Cardiac fibroblast (primary cell): ENCODE data around the gene MAP4.
A peak's percentile ranks its signal among the peaks of the same experiment; 100 is the strongest.

ENCODE experiments used
- DNase-seq, 2 donors: peaks; one replicate each; pipeline versions ENCODE4 v3.0.0 to v3.0.0-alpha.2; 2010; ENCODE audit warnings: low read depth in 2 of 2
- H3K4me3 ChIP-seq, 2 donors: replicated peaks in 1 of 2; 1 replicate in 1 of 2; 2 replicates in 1 of 2; pipeline ENCODE4 v1.5.1; 2011; ENCODE audit warnings: low read depth in 2 of 2, low read length in 2 of 2, mild to moderate bottlenecking in 2 of 2, moderate library complexity in 1 of 2
- TF ChIP-seq, protein P1 (sequence below): IDR thresholded peaks from one replicate; pipeline ENCODE4 v1.5.1; 2011; ENCODE audit warnings: low read depth, mild to moderate bottlenecking, low read length, inconsistent platforms

Gene MAP4

DNA sequence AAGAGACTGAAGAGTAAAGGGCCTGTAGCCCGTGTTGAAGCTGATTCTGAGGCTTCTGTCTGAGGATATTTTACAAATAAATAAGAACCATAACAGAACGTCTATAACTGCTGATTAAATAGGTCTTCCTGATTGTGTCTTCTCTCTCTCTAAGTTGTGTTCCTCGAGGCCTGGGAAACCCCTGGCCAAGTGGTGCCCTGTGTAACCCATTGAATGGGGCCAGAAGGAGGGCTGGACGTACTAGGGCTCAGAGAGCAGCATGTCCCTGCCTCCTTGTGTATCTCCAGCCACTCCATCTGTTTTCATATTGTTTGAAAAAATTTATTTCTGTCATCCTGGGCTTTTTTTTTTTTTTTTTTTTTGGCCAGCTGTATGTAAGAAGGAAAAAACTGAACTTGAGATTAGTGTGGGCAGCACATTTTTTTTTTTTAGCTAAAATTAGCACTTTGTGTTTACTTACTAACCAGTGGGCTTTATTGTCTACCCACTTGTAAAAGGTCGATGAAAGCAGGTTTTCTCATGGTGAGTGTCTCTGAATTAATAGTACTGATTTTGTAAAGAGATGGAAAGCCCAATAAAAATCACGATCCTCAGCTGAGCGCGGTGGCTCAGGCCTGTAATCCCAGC, 202.6 kb downstream of the MAP4 start:
- TF ChIP-seq, protein P1, sequence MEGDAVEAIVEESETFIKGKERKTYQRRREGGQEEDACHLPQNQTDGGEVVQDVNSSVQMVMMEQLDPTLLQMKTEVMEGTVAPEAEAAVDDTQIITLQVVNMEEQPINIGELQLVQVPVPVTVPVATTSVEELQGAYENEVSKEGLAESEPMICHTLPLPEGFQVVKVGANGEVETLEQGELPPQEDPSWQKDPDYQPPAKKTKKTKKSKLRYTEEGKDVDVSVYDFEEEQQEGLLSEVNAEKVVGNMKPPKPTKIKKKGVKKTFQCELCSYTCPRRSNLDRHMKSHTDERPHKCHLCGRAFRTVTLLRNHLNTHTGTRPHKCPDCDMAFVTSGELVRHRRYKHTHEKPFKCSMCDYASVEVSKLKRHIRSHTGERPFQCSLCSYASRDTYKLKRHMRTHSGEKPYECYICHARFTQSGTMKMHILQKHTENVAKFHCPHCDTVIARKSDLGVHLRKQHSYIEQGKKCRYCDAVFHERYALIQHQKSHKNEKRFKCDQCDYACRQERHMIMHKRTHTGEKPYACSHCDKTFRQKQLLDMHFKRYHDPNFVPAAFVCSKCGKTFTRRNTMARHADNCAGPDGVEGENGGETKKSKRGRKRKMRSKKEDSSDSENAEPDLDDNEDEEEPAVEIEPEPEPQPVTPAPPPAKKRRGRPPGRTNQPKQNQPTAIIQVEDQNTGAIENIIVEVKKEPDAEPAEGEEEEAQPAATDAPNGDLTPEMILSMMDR = no peak
- no peak for DNase-seq

GRCh38 chr3:47804577-47804976, 211.6 kb downstream of the MAP4 start:
- H3K4me3 ChIP-seq = no peak overlapping the region
- DNase-seq = no peak
- TF ChIP-seq, protein P1 = no peak

More for the DNA sequence above, 202.6 kb downstream of the MAP4 start:
- no peak overlapping the region for H3K4me3 ChIP-seq

- peak overlapping the region; percentile 75 to 83 for H3K4me3 ChIP-seq
- no peak for DNase-seq
- TF ChIP-seq, protein P1 = no peak
These were observed 212.7 kb downstream of the MAP4 start for GRCh38 chr3:47803480-47804025.

DNA sequence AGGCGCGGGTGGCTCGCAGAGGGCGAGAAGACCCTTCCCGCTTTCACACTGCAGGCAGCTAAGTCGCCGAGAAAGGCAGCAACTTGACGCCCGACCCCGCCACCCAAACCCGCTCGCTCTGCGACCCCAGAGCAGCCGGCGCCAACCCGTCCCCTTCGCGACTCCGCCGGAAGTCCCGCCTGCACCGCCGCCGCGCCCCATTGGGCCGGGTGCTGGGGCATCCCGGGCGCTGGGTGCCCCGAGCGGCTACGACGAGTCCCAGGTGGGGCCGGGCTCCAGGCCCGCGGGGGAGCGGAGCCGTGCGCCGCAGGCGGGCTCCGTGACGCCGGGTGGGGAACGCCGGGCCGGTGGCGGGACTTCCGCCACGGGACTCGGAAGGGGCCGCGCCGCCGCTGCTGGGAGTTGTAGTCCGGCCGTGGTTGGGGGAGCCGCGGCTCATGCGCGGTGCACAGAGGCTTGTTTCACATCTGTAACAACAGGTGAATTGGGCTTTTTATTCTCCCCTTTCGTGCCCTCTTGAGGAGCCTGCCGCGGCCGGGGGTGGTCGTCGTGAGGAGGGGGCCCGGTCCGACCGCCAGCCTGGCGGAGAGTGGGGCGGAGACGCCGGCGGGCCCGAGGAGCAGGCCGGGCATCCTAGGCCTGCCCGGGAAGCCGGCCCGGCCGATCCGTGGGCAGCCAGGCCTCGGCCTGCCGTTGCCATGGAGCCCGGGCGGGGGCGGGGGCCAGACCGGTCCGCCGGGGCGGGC, 213.3 kb downstream of the MAP4 start, which contains the start of gene DHX30:
TSS of gene DHX30 (plus strand) at position 405 of the 746 bp plus-strand sequence. CDS start 7,546 bp downstream, outside the sequence.
- TF ChIP-seq, protein P1 = no peak
- H3K4me3 ChIP-seq = peak within 1 kb of the TSS; percentile 75 to 83
- DNase-seq = peak; percentile 87 to 90
